ENCODE data around the gene AGBL4.

AGBL4 gene

DNA sequence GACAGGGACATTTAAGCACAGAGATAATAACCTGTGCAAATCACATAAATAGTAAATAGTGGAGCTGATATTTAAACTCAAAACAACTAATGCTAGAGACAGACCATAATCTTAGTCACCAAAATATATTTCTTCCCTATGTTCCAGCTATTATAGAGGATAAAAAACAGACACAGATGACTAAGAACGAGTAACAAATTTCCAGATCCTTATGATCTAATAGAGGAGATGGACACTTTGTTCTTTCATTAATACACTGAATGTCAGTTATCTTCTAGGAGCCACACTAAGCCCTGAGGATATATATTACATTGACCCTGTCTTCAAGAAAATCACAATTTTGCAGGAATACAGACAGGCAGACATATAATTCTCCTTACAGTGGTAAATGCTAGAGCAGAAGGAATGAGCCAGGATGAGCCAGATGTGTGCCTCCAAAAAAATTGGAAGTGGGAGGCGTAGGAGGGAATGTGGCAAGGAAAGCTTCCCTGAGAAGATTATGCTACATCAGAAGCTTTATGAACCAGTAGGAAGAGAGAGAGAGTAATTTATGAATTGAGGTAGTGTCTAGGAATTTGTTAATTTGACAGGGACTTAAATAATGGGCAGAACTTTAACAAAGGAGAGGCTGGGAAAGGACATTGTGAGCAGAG is 851.7 kb downstream of the AGBL4 start:
- ATAC-seq = peak; percentile 61
- TF ChIP-seq ZNF8 (CRISPR knock-in tag; IDR thresholded peaks at IDR 0.05) (no peak), OSR1 (CRISPR knock-in tag; IDR thresholded peaks at IDR 0.05) (no peak), ZC3H10 (CRISPR knock-in tag; IDR thresholded peaks at IDR 0.05) (no peak), CSDC2 (CRISPR knock-in tag; IDR thresholded peaks at IDR 0.05) (no peak), ESRRG (CRISPR knock-in tag; IDR thresholded peaks at IDR 0.05) (no peak), ZFP30 (CRISPR knock-in tag; IDR thresholded peaks at IDR 0.05) (no peak), ZFP3 (CRISPR knock-in tag; IDR thresholded peaks at IDR 0.05) (no peak), TCF4 (CRISPR knock-in tag; IDR thresholded peaks at IDR 0.05; ENCODE audit: borderline replicate concordance) (no peak), ZNF565 (CRISPR knock-in tag; conservative IDR thresholded peaks at IDR 0.05; ENCODE audit: low read depth) (no peak), ZNF70 (CRISPR knock-in tag; IDR thresholded peaks at IDR 0.05) (no peak), GLIS3 (CRISPR knock-in tag; IDR thresholded peaks at IDR 0.05) (no peak), TOX (CRISPR knock-in tag; IDR thresholded peaks at IDR 0.05; ENCODE audit: borderline replicate concordance) (no peak), BACH2 (CRISPR knock-in tag; IDR thresholded peaks at IDR 0.05; ENCODE audit: borderline replicate concordance) (no peak), ARNTL (CRISPR knock-in tag; IDR thresholded peaks at IDR 0.05; ENCODE audit: borderline replicate concordance, low read depth) (no peak)
- TF ChIP-seq, protein P1, sequence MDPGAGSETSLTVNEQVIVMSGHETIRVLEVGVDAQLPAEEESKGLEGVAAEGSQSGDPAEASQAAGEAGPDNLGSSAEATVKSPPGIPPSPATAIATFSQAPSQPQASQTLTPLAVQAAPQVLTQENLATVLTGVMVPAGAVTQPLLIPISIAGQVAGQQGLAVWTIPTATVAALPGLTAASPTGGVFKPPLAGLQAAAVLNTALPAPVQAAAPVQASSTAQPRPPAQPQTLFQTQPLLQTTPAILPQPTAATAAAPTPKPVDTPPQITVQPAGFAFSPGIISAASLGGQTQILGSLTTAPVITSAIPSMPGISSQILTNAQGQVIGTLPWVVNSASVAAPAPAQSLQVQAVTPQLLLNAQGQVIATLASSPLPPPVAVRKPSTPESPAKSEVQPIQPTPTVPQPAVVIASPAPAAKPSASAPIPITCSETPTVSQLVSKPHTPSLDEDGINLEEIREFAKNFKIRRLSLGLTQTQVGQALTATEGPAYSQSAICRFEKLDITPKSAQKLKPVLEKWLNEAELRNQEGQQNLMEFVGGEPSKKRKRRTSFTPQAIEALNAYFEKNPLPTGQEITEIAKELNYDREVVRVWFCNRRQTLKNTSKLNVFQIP (CRISPR knock-in tag; IDR thresholded peaks at IDR 0.05; ENCODE audit: borderline replicate concordance, low read depth) = no peak
- TF ChIP-seq, protein P2, sequence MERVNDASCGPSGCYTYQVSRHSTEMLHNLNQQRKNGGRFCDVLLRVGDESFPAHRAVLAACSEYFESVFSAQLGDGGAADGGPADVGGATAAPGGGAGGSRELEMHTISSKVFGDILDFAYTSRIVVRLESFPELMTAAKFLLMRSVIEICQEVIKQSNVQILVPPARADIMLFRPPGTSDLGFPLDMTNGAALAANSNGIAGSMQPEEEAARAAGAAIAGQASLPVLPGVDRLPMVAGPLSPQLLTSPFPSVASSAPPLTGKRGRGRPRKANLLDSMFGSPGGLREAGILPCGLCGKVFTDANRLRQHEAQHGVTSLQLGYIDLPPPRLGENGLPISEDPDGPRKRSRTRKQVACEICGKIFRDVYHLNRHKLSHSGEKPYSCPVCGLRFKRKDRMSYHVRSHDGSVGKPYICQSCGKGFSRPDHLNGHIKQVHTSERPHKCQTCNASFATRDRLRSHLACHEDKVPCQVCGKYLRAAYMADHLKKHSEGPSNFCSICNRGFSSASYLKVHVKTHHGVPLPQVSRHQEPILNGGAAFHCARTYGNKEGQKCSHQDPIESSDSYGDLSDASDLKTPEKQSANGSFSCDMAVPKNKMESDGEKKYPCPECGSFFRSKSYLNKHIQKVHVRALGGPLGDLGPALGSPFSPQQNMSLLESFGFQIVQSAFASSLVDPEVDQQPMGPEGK (CRISPR knock-in tag; IDR thresholded peaks at IDR 0.05; ENCODE audit: borderline replicate concordance) = no peak
- TF ChIP-seq, protein P3, sequence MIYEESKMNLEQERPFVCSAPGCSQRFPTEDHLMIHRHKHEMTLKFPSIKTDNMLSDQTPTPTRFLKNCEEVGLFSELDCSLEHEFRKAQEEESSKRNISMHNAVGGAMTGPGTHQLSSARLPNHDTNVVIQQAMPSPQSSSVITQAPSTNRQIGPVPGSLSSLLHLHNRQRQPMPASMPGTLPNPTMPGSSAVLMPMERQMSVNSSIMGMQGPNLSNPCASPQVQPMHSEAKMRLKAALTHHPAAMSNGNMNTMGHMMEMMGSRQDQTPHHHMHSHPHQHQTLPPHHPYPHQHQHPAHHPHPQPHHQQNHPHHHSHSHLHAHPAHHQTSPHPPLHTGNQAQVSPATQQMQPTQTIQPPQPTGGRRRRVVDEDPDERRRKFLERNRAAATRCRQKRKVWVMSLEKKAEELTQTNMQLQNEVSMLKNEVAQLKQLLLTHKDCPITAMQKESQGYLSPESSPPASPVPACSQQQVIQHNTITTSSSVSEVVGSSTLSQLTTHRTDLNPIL (CRISPR knock-in tag; IDR thresholded peaks at IDR 0.05; ENCODE audit: low read depth) = no peak
- TF ChIP-seq, protein P4, sequence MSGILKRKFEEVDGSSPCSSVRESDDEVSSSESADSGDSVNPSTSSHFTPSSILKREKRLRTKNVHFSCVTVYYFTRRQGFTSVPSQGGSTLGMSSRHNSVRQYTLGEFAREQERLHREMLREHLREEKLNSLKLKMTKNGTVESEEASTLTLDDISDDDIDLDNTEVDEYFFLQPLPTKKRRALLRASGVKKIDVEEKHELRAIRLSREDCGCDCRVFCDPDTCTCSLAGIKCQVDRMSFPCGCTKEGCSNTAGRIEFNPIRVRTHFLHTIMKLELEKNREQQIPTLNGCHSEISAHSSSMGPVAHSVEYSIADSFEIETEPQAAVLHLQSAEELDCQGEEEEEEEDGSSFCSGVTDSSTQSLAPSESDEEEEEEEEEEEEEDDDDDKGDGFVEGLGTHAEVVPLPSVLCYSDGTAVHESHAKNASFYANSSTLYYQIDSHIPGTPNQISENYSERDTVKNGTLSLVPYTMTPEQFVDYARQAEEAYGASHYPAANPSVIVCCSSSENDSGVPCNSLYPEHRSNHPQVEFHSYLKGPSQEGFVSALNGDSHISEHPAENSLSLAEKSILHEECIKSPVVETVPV (CRISPR knock-in tag; IDR thresholded peaks at IDR 0.05) = no peak

DNA sequence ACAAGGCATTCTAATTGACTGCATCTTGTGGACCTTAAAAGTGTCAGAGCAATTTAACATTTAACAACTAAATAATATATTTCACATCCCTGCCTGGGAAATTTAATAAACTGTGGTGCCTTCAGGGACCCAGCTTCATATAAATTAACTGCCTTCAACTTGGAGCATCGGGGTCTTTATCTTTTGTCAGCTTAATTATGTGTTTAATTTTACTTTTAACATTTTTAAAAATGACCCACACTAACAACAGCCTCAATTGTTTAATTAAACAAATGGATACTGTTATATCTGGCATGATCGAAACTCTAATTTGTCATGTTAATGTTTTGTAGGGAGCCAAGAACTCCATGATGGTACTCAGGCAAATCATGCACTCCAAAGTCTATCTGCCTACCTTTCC is 857.7 kb downstream of the AGBL4 start:
- ATAC-seq = no peak
- TF ChIP-seq, protein P1 (CRISPR knock-in tag; IDR thresholded peaks at IDR 0.05; ENCODE audit: borderline replicate concordance, low read depth) = no peak
- TF ChIP-seq, protein P3 (CRISPR knock-in tag; IDR thresholded peaks at IDR 0.05; ENCODE audit: low read depth) = no peak
- no peak for TF ChIP-seq ZNF70 (CRISPR knock-in tag; IDR thresholded peaks at IDR 0.05)
- TF ChIP-seq, protein P4 (CRISPR knock-in tag; IDR thresholded peaks at IDR 0.05) = no peak
- TF ChIP-seq ARNTL (CRISPR knock-in tag; IDR thresholded peaks at IDR 0.05; ENCODE audit: borderline replicate concordance, low read depth) = no peak
- TF ChIP-seq, protein P2 (CRISPR knock-in tag; IDR thresholded peaks at IDR 0.05; ENCODE audit: borderline replicate concordance) = no peak
- no peak for TF ChIP-seq CSDC2 (CRISPR knock-in tag; IDR thresholded peaks at IDR 0.05)
- no peak for TF ChIP-seq ZNF565 (CRISPR knock-in tag; conservative IDR thresholded peaks at IDR 0.05; ENCODE audit: low read depth)
- no peak for TF ChIP-seq ESRRG (CRISPR knock-in tag; IDR thresholded peaks at IDR 0.05)
